ENCODE data around the gene NUP62CL. TPM values are rescaled to one million over a fixed set of nuclear protein-coding genes. Genes with fewer than 3 reads are reported as not detected.
"Not testable (repeated sequence)": the region's sequence is repeated elsewhere in the genome, so short reads cannot be mapped to it uniquely, and the experiment has no call there.

NUP62CL gene
- 1 to 10 TPM; 2.5 to 3.7 TPM for total RNA-seq

- ChIA-PET POLR2A (no interaction called here), CTCF (no interaction called here)
These were observed at the start of gene NUP62CL, which contains the start of gene DNAAF6 for GRCh38 chrX:107205770-107206696. NUP62CL (minus strand) TSS chrX:107206433; CDS start chrX:107175146, 31,287 bp downstream. DNAAF6 (plus strand) TSS chrX:107206611; CDS start chrX:107212876, 6,265 bp downstream.

GRCh38 chrX:107228486-107228819 lies 22.2 kb upstream of the NUP62CL start:
- CTCF ChIA-PET, result interaction anchor here (0.6 kb wide), 1 partner anchor 264 kb away, joined by 7 read pairs; no protein-coding TSS in a partner anchor
- POLR2A ChIA-PET, result no interaction called here

GRCh38 chrX:107227780-107228485 lies 21.7 kb upstream of the NUP62CL start:
- POLR2A ChIA-PET, result no interaction called here
- CTCF ChIA-PET, result interaction anchor here (0.6 kb wide), 1 partner anchor 263 kb away, joined by 7 read pairs; no protein-coding TSS in a partner anchor

- ChIA-PET POLR2A (no interaction called here), CTCF (no interaction called here)
These were observed 20.5 kb upstream of the NUP62CL start for GRCh38 chrX:107226757-107227156.

- ChIA-PET POLR2A (no interaction called here), CTCF (no interaction called here)
These were observed 7.2 kb upstream of the NUP62CL start for GRCh38 chrX:107213477-107213876.

- ChIA-PET POLR2A (no interaction called here), CTCF (no interaction called here)
These were observed 1.7 kb upstream of the NUP62CL start for GRCh38 chrX:107207943-107208342.

GRCh38 chrX:107207089-107207488 lies 856 bp upstream of the NUP62CL start:
- ChIA-PET POLR2A (no interaction called here), CTCF (no interaction called here)

GRCh38 chrX:107206697-107207065 lies 448 bp upstream of the NUP62CL start:
- POLR2A ChIA-PET, result no interaction called here

GRCh38 chrX:107204068-107204605 lies 2.1 kb downstream of the NUP62CL start:
- ChIA-PET CTCF (no interaction called here), POLR2A (no interaction called here)

More at GRCh38 chrX:107206697-107207065, 448 bp upstream of the NUP62CL start:
- CTCF ChIA-PET, result no interaction called here

- CTCF ChIA-PET, result no interaction called here
These were observed 6.7 kb downstream of the NUP62CL start for GRCh38 chrX:107199491-107199890.

GRCh38 chrX:107198074-107198473 lies 8.2 kb downstream of the NUP62CL start:
- CTCF ChIA-PET, POLR2A ChIA-PET: not testable (repeated sequence)

More at GRCh38 chrX:107199491-107199890, 6.7 kb downstream of the NUP62CL start:
- POLR2A ChIA-PET, result no interaction called here

GRCh38 chrX:107197319-107197718 lies 8.9 kb downstream of the NUP62CL start:
- ChIA-PET POLR2A (no interaction called here), CTCF (no interaction called here)

- POLR2A ChIA-PET, result no interaction called here
- CTCF ChIA-PET, result no interaction called here
These were observed 34.7 kb downstream of the NUP62CL start for GRCh38 chrX:107171369-107172102.

- ChIA-PET POLR2A (no interaction called here), CTCF (no interaction called here)
These were observed 37.5 kb downstream of the NUP62CL start for GRCh38 chrX:107168712-107169111.

- POLR2A ChIA-PET, result no interaction called here
- CTCF ChIA-PET, result no interaction called here
These were observed 38.0 kb downstream of the NUP62CL start for GRCh38 chrX:107168257-107168656.

GRCh38 chrX:107167163-107167921 lies 38.9 kb downstream of the NUP62CL start:
- ChIA-PET POLR2A (no interaction called here), CTCF (no interaction called here)

GRCh38 chrX:107157618-107158017 lies 48.6 kb downstream of the NUP62CL start:
- CTCF ChIA-PET, POLR2A ChIA-PET: not testable (repeated sequence)

- CTCF ChIA-PET, POLR2A ChIA-PET: not testable (repeated sequence)
These were observed 50.4 kb downstream of the NUP62CL start for GRCh38 chrX:107155621-107156430.

All from activated CD8-positive, alpha-beta memory T cell treated with anti-CD3 and anti-CD28 coated beads for 36 hours (primary cell).